OCI-LY7 (cell line): Measurements from ENCODE around the gene RDH16. TPM values are rescaled to one million over a fixed set of nuclear protein-coding genes. Genes with fewer than 3 reads are reported as not detected.
"Not testable (repeated sequence)": the region's sequence is repeated elsewhere in the genome, so short reads cannot be mapped to it uniquely, and the experiment has no call there.

Source experiments
- BruUV-seq: library from RNA; stranded (reverse); fragments of 400-500 nt; replicated peaks from 2 replicates; lab custom pipeline; 2021; lab: Mats Ljungman, UMichigan
- CTCF ChIA-PET: fragments of 300-600 bp; sonication (Branson Sonifier 250); formaldehyde crosslinking; loops from one replicate; lab custom pipeline; 2022; ENCODE audit warnings: antibody characterized with exemption; ENCODE audit not compliant: unreplicated experiment; lab: Charles Lee
- POLR2A ChIA-PET: fragments of 300-600 bp; sonication (Branson Sonifier 250); formaldehyde crosslinking; loops from one replicate; lab custom pipeline; 2022; ENCODE audit warnings: antibody characterized with exemption; lab: Charles Lee
- DNase-seq: peaks from one replicate; pipeline ENCODE4 v3.0.0-alpha.2; 2015; ENCODE audit warnings: low spot score
- H2AFZ ChIP-seq: fragments of 200-600 bp; sonication (generic), shearing (Covaris generic); 2 replicates; pipeline ENCODE4 v1.6.1; 2014; ENCODE audit warnings: mild to moderate bottlenecking, antibody characterized with exemption, low read length, moderate library complexity
- H3K27ac ChIP-seq: fragments of 200-600 bp; sonication (generic); 2 replicates; pipeline ENCODE4 v1.5.1; 2014; ENCODE audit warnings: mixed run types, low read depth, mild to moderate bottlenecking, moderate library complexity, low read length, inconsistent platforms; ENCODE audit not compliant: poor library complexity, severe bottlenecking
- H3K36me3 ChIP-seq: fragments of 200-600 bp; sonication (generic); 2 replicates; pipeline ENCODE4 v1.6.1; 2014; ENCODE audit warnings: mild to moderate bottlenecking, antibody characterized with exemption, low read length, moderate library complexity, mixed read lengths; ENCODE audit not compliant: insufficient read depth
- H3K4me1 ChIP-seq: fragments of 200-600 bp; sonication (generic); 2 replicates; pipeline ENCODE4 v1.5.1; 2014; ENCODE audit warnings: mild to moderate bottlenecking, low read length; ENCODE audit not compliant: insufficient read depth, poor library complexity, severe bottlenecking
- H3K4me2 ChIP-seq: fragments of 200-600 bp; sonication (generic); 2 replicates; pipeline ENCODE4 v1.6.1; 2014; ENCODE audit warnings: mild to moderate bottlenecking, low read length
- H3K4me3 ChIP-seq: fragments of 200-600 bp; sonication (generic); 2 replicates; pipeline ENCODE4 v1.5.1; 2014; ENCODE audit warnings: mild to moderate bottlenecking, low read depth, low read length; ENCODE audit not compliant: poor library complexity, severe bottlenecking
- H3K79me2 ChIP-seq: fragments of 200-600 bp; sonication (generic); 2 replicates; pipeline ENCODE4 v1.6.1; 2016; ENCODE audit warnings: low read depth, mild to moderate bottlenecking, low read length, moderate library complexity, mixed read lengths; ENCODE audit not compliant: insufficient read depth
- H3K9me2 ChIP-seq: fragments of 200-600 bp; sonication (generic); 2 replicates; pipeline ENCODE4 v1.6.1; 2016; ENCODE audit warnings: mild to moderate bottlenecking, low read length, mixed read lengths; ENCODE audit not compliant: insufficient read depth
- H3K9me3 ChIP-seq: fragments of 200-600 bp; sonication (generic); 2 replicates; pipeline ENCODE4 v1.6.1; 2014; ENCODE audit warnings: mild to moderate bottlenecking, mixed run types, low read length, mixed read lengths
- H4K20me1 ChIP-seq: fragments of 200-600 bp; sonication (generic); 2 replicates; pipeline ENCODE4 v1.6.1; 2014; ENCODE audit warnings: mild to moderate bottlenecking, antibody characterized with exemption, low read length, moderate library complexity, mixed read lengths; ENCODE audit not compliant: insufficient read depth
- CTCF ChIP-seq: fragments of 200-600 bp; sonication (generic); conservative IDR thresholded peaks from 2 replicates; pipeline ENCODE4 v1.5.1; 2014; ENCODE audit warnings: mild to moderate bottlenecking, antibody characterized with exemption, low read length, moderate library complexity, mixed read lengths
- EZH2phosphoT487 ChIP-seq: fragments of 200-600 bp; sonication (generic); IDR thresholded peaks from 2 replicates; pipeline ENCODE4 v1.6.1; 2018; ENCODE audit warnings: low read depth, borderline replicate concordance, mild to moderate bottlenecking, mixed run types, antibody characterized with exemption, low read length, moderate library complexity, mixed read lengths
- intact Hi-C: fragments of 100-400 bp; cut with micrococcal nuclease; formaldehyde crosslinking; loops from one replicate; pipeline ENCODE4 v1.10.0; 2022; ENCODE audit not compliant: unreplicated experiment
- total RNA-seq, 2 experiments: library from RNA; depleted of rRNA in 1 of 2; stranded (reverse); fragments of >200 nt in 1 of 2; shearing (Covaris generic) in 1 of 2; gene quantifications; 2 replicates each; pipeline ENCODE4 v1.2.3, GENCODE V29; 2014 to 2022

The RDH16 gene
- total RNA-seq, 2 experiments from 2014 or later, result 0.06 to 0.13 TPM

- CTCF ChIA-PET, result no interaction called here
- DNase-seq, result no peak
- Histone ChIP-seq H3K27ac (no peak overlapping the region), H4K20me1 (no peaks in the 10 kb centered on the region), H3K4me2 (no peak overlapping the region), H3K4me1 (peaks cover 6% of the 10 kb centered on the region), H3K4me3 (no peak overlapping the region), H3K79me2 (no peaks in the 10 kb centered on the region), H3K36me3 (no peaks in the 10 kb centered on the region), H2AFZ (no peak overlapping the region), H3K9me2 (no peaks in the 10 kb centered on the region), H3K9me3 (no peaks in the 10 kb centered on the region)
- POLR2A ChIA-PET, result no interaction called here
- no TSS peak for BruUV-seq
- TF ChIP-seq CTCF (no peak), EZH2phosphoT487 (no peak)
- intact Hi-C loops, result no loop called here
Observed at GRCh38 chr12:56927281-56927680, 30.1 kb downstream of the RDH16 start.

- H3K79me2 ChIP-seq, result no peaks in the 10 kb centered on the region
- H3K4me1 ChIP-seq, result no peaks in the 10 kb centered on the region
- no TSS peak for BruUV-seq
- intact Hi-C loops, result no loop called here
- H2AFZ ChIP-seq, result no peak overlapping the region
- no peaks in the 10 kb centered on the region for H3K36me3 ChIP-seq
- ChIA-PET POLR2A (no interaction called here), CTCF (no interaction called here)
- H4K20me1 ChIP-seq, result no peaks in the 10 kb centered on the region
- no peak for TF ChIP-seq EZH2phosphoT487
- no peak for TF ChIP-seq CTCF
- no peaks in the 10 kb centered on the region for H3K9me3 ChIP-seq
- no peak overlapping the region for H3K27ac ChIP-seq
- H3K4me2 ChIP-seq, result no peak overlapping the region
- no peaks in the 10 kb centered on the region for H3K9me2 ChIP-seq
- no peak for DNase-seq
- H3K4me3 ChIP-seq, result no peak overlapping the region
Observed at GRCh38 chr12:56922031-56922430, 35.4 kb downstream of the RDH16 start.

- BruUV-seq, result no TSS peak
- H3K9me3 ChIP-seq, result no peaks in the 10 kb centered on the region
- H2AFZ ChIP-seq, result no peak overlapping the region
- TF ChIP-seq EZH2phosphoT487 (no peak), CTCF (no peak)
- H3K4me2 ChIP-seq, result no peak overlapping the region
- H3K4me3 ChIP-seq, result no peak overlapping the region
- H4K20me1 ChIP-seq, result no peaks in the 10 kb centered on the region
- CTCF ChIA-PET, result interaction anchor here (0.5 kb wide), 1 partner anchor 88 kb away, joined by 3 read pairs; no protein-coding TSS in a partner anchor
- no peaks in the 10 kb centered on the region for H3K4me1 ChIP-seq
- DNase-seq, result no peak
- no peaks in the 10 kb centered on the region for H3K9me2 ChIP-seq
- no peaks in the 10 kb centered on the region for H3K79me2 ChIP-seq
- intact Hi-C loops, result no loop called here
- POLR2A ChIA-PET, result no interaction called here
- H3K27ac ChIP-seq, result no peak overlapping the region
- no peaks in the 10 kb centered on the region for H3K36me3 ChIP-seq
Observed at GRCh38 chr12:56921346-56921745, 36.1 kb downstream of the RDH16 start.

DNA sequence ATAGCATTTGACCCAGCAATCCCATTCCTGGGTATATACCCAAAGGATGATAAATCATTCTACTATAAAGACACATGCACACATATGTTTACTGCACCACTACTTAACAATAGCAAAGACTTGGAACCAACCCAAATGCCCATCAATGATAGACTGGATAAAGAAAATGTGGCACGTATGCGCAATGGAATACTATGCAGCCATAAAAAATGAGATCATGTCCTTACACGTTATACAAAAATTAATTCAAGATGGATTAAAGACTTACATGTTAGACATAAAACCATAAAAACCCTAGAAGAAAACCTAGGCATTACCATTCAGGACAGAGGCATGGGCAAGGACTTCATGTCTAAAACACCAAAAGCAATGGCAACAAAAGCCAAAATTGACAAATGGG, 39.3 kb downstream of the RDH16 start:
- H3K9me2 ChIP-seq, H3K9me3 ChIP-seq, intact Hi-C loops, POLR2A ChIA-PET, BruUV-seq, H3K79me2 ChIP-seq, H2AFZ ChIP-seq, CTCF ChIA-PET, DNase-seq, H3K36me3 ChIP-seq, H3K4me3 ChIP-seq, H3K4me2 ChIP-seq, H3K27ac ChIP-seq, H3K4me1 ChIP-seq, H4K20me1 ChIP-seq: not testable (repeated sequence)
